ENCODE measurements around the gene PCP4L1. TPM values are rescaled to one million over a fixed set of nuclear protein-coding genes. Genes with fewer than 3 reads are reported as not detected.

The PCP4L1 gene
- total and polyA plus RNA-seq, 2 experiments from 2014 or later: 1.4 to 1.7 TPM

DNA sequence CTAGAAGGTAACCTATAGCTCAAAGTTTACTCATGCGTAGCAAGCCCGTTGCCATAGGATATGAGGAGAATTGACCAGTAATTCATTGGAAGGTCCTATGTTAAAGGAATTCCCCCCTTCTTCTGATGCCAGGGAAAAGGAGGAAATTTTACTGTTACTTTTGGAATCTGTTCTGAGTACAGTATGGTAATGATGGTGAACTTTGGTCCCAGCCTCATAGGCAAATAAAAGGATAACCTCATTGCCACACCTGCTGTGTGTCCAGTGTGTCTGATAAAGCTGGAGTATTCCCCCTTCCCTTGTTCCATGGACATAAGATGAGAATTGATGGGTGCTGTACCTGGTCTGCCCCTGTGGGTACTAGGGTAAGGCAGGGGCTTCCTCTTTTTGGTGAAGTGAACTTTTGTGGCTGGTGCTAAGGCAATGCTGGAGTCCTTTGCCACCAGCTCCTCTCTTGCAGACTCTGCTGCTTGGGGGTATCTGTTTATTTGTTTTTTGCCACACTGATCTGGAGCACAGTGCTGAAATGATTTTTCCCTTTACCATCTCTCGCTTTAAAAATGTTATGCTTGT, 29.0 kb downstream of the PCP4L1 start:
- Histone ChIP-seq H3K9me3 (ENCODE audit: low read depth) (no peaks in the 10 kb centered on the region), H3K4me2 (no peak overlapping the region), H2AFZ (no peak overlapping the region), H3K79me2 (no peaks in the 10 kb centered on the region), H3K27ac (no peak overlapping the region), H3K36me3 (replicated peaks; ENCODE audit: insufficient read depth, low read depth) (no peaks in the 10 kb centered on the region), H3K4me1 (ENCODE audit: insufficient read depth) (peaks cover 4% of the 10 kb centered on the region), H3K27me3 (no peaks in the 10 kb centered on the region), H3K4me3 (no peak overlapping the region), H3K9me2 (replicated peaks; ENCODE audit: insufficient read depth) (no peaks in the 10 kb centered on the region), H4K20me1 (ENCODE audit: insufficient read depth, poor library complexity, severe bottlenecking) (no peaks in the 10 kb centered on the region)
- TF ChIP-seq EZH2 (IDR thresholded peaks at IDR 0.05; ENCODE audit: borderline replicate concordance) (no peak), EZH2phosphoT487 (IDR thresholded peaks at IDR 0.05; ENCODE audit: low read depth, severe bottlenecking, unreplicated experiment) (no peak)
- TF ChIP-seq, protein P1, sequence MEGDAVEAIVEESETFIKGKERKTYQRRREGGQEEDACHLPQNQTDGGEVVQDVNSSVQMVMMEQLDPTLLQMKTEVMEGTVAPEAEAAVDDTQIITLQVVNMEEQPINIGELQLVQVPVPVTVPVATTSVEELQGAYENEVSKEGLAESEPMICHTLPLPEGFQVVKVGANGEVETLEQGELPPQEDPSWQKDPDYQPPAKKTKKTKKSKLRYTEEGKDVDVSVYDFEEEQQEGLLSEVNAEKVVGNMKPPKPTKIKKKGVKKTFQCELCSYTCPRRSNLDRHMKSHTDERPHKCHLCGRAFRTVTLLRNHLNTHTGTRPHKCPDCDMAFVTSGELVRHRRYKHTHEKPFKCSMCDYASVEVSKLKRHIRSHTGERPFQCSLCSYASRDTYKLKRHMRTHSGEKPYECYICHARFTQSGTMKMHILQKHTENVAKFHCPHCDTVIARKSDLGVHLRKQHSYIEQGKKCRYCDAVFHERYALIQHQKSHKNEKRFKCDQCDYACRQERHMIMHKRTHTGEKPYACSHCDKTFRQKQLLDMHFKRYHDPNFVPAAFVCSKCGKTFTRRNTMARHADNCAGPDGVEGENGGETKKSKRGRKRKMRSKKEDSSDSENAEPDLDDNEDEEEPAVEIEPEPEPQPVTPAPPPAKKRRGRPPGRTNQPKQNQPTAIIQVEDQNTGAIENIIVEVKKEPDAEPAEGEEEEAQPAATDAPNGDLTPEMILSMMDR (IDR thresholded peaks at IDR 0.05; ENCODE audit: poor library complexity): no peak
- DNase-seq (ENCODE audit: low spot score): peak; percentile 13
- 88% methylated on average over 3 of the region's 3 CpGs for WGBS (ENCODE audit: low lambda C conversion rate, missing lambda C conversion rate)

DNA sequence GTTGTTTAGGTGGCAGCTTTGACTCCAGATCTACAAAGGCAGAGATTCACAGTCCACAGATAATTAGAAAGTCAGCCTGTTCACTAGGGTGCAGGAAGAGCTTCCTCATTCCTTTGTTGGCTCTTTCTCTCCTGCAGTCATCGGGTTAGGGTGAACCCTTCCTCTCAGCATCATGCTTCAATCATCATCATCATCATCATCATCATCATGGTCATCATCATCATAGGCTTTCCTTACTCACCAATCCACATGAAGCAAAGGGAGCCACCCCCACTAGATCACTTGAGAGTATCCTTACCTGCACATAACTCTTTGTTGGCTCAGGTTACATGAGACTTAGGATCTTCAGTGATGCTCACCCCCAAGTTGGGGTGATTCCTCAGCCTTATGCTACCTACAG, 32.2 kb downstream of the PCP4L1 start:
- Histone ChIP-seq H2AFZ (no peak overlapping the region), H3K9me2 (replicated peaks; ENCODE audit: insufficient read depth) (no peaks in the 10 kb centered on the region), H3K4me3 (no peak overlapping the region), H3K9me3 (ENCODE audit: low read depth) (no peaks in the 10 kb centered on the region), H3K27me3 (no peaks in the 10 kb centered on the region), H3K36me3 (replicated peaks; ENCODE audit: insufficient read depth, low read depth) (no peaks in the 10 kb centered on the region), H3K27ac (no peak overlapping the region), H3K79me2 (no peaks in the 10 kb centered on the region), H3K4me2 (no peak overlapping the region), H4K20me1 (ENCODE audit: insufficient read depth, poor library complexity, severe bottlenecking) (no peaks in the 10 kb centered on the region), H3K4me1 (ENCODE audit: insufficient read depth) (peaks cover 4% of the 10 kb centered on the region)
- WGBS (ENCODE audit: low lambda C conversion rate, missing lambda C conversion rate): 94% methylated on average over 1 of the region's 1 CpG
- TF ChIP-seq EZH2phosphoT487 (IDR thresholded peaks at IDR 0.05; ENCODE audit: low read depth, severe bottlenecking, unreplicated experiment): no peak
- TF ChIP-seq EZH2 (IDR thresholded peaks at IDR 0.05; ENCODE audit: borderline replicate concordance): no peak
- TF ChIP-seq, protein P1 (IDR thresholded peaks at IDR 0.05; ENCODE audit: poor library complexity): no peak
- no peak for DNase-seq (ENCODE audit: low spot score)

DNA sequence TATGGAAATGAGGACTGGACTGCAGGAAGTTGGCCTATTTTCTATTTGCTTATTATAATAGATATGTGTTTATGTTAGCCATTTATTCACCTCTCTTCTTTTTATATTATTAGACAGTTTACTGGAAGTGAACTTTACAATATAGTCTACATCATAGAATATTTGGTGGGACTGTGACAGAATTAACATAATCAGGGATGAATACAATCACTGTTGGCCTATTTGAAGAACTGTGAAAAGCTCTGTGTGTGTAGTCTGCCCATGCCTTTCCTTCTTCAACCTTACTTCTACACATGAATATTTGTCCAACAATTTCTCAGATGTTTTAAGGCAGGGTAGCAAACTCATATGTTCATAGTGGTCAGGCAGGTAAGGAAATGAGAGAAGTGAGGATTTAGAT, 38.9 kb downstream of the PCP4L1 start:
- Histone ChIP-seq H3K9me3 (ENCODE audit: low read depth) (no peaks in the 10 kb centered on the region), H3K4me3 (no peak overlapping the region), H3K4me2 (no peak overlapping the region), H3K4me1 (ENCODE audit: insufficient read depth) (no peaks in the 10 kb centered on the region), H3K36me3 (replicated peaks; ENCODE audit: insufficient read depth, low read depth) (no peaks in the 10 kb centered on the region), H3K27me3 (no peaks in the 10 kb centered on the region), H3K9me2 (replicated peaks; ENCODE audit: insufficient read depth) (no peaks in the 10 kb centered on the region), H3K27ac (no peak overlapping the region), H3K79me2 (no peaks in the 10 kb centered on the region), H4K20me1 (ENCODE audit: insufficient read depth, poor library complexity, severe bottlenecking) (no peaks in the 10 kb centered on the region), H2AFZ (no peak overlapping the region)
- no peak for DNase-seq (ENCODE audit: low spot score)
- no peak for TF ChIP-seq EZH2phosphoT487 (IDR thresholded peaks at IDR 0.05; ENCODE audit: low read depth, severe bottlenecking, unreplicated experiment)
- TF ChIP-seq, protein P1 (IDR thresholded peaks at IDR 0.05; ENCODE audit: poor library complexity): no peak
- no peak for TF ChIP-seq EZH2 (IDR thresholded peaks at IDR 0.05; ENCODE audit: borderline replicate concordance)

DNA sequence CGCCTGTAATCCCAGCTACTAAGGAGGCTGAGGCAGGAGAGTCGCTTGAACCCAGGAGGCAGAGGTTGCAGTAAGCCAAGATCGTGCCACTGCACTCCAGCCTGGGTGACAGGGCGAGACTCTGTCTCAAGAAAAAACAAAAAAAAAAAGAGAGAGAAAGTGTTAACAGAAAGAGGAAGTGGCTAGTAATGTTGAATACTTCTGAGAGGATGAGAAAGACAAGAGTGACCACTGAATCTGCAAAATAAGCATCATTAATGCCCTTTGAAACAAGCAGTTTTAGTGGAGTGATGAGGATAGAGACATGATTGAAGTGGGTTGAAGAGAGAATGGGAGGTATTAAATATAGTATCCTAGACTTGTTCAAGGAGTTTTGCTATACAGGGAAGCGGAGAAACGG, 39.6 kb downstream of the PCP4L1 start:
- H3K27ac ChIP-seq: no peak overlapping the region

More for the DNA sequence above, 39.6 kb downstream of the PCP4L1 start:
- H3K9me3 ChIP-seq (ENCODE audit: low read depth): no peaks in the 10 kb centered on the region
- no peaks in the 10 kb centered on the region for H4K20me1 ChIP-seq (ENCODE audit: insufficient read depth, poor library complexity, severe bottlenecking)
- no peak overlapping the region for H2AFZ ChIP-seq
- no peaks in the 10 kb centered on the region for H3K27me3 ChIP-seq
- H3K9me2 ChIP-seq (replicated peaks; ENCODE audit: insufficient read depth): no peaks in the 10 kb centered on the region
- no peak overlapping the region for H3K4me2 ChIP-seq
- 96% methylated on average over 6 of the region's 6 CpGs for WGBS (ENCODE audit: low lambda C conversion rate, missing lambda C conversion rate)
- no peaks in the 10 kb centered on the region for H3K4me1 ChIP-seq (ENCODE audit: insufficient read depth)
- no peak for DNase-seq (ENCODE audit: low spot score)
- no peaks in the 10 kb centered on the region for H3K36me3 ChIP-seq (replicated peaks; ENCODE audit: insufficient read depth, low read depth)
- no peak overlapping the region for H3K4me3 ChIP-seq
- no peaks in the 10 kb centered on the region for H3K79me2 ChIP-seq
- TF ChIP-seq, protein P1 (IDR thresholded peaks at IDR 0.05; ENCODE audit: poor library complexity): no peak
- TF ChIP-seq EZH2phosphoT487 (IDR thresholded peaks at IDR 0.05; ENCODE audit: low read depth, severe bottlenecking, unreplicated experiment) (no peak), EZH2 (IDR thresholded peaks at IDR 0.05; ENCODE audit: borderline replicate concordance) (no peak)

Measured in hepatocyte (in vitro differentiated cells).